ENCODE data around the gene GALNS. TPM values are rescaled to one million over a fixed set of nuclear protein-coding genes. Genes with fewer than 3 reads are reported as not detected.

GALNS gene
- total RNA-seq, 1 experiment from 2014 or later: 81.6 TPM

DNA sequence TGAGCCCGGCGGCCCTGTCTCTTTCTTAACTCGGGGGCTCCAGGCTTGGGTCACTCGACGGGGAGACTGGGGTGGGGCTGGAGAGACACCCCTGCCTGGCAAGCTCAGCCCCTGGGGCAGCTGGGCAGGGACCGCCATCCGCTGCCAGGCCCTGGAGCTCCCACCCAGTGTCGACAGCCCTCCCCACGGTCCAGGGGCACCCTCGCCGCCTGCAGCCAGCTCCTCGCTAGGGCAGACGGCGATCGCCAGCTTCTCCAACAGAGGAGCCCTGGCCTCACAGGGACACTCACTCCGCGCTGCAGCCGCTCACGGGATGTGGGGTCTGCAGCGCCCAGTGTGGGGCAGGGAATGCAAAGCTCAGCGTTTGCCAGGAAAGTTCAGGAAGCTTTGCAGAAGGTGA is 29.0 kb downstream of the GALNS start:
- no peaks in the 10 kb centered on the region for H3K9me3 ChIP-seq (ENCODE audit: control insufficient read depth, insufficient read depth, low read depth, low read length)
- no peak overlapping the region for H3K4me3 ChIP-seq (ENCODE audit: low read depth in 2 of 2, low read length in 2 of 2)
- no peaks in the 10 kb centered on the region for H3K4me1 ChIP-seq (ENCODE audit: control insufficient read depth, insufficient read depth, low read length)
- H3K27ac ChIP-seq (ENCODE audit: low read length): no peak overlapping the region
- no peaks in the 10 kb centered on the region for H3K27me3 ChIP-seq (ENCODE audit: control insufficient read depth, insufficient read depth, low read length)
- ChIA-PET POLR2A (no interaction called here), CTCF (no interaction called here)
- no peak for DNase-seq (ENCODE audit: low read depth, low spot score)
- BruUV-seq (replicated peaks): no TSS peak
- ATAC-seq: no peak
- no peaks in the 10 kb centered on the region for H3K36me3 ChIP-seq (ENCODE audit: control insufficient read depth, insufficient read depth, low read length)
- intact Hi-C loops (cut with micrococcal nuclease; ENCODE audit: unreplicated experiment) (no loop called here), in situ Hi-C loops (cut with HindIII; ENCODE audit: low pct_unique_long_range_greater_than_20kb, low sequenced_read_pairs) (no loop called here)
- no peak for TF ChIP-seq CTCF (IDR thresholded peaks at IDR 0.05)
- TF ChIP-seq TCF7L2 (IDR thresholded peaks at IDR 0.05; ENCODE audit: low read depth, low read length): no peak
- no peak for TF ChIP-seq POLR2AphosphoS5 (IDR thresholded peaks at IDR 0.05; ENCODE audit: low read depth, low read length)
- TF ChIP-seq SIN3A (IDR thresholded peaks at IDR 0.05; ENCODE audit: borderline replicate concordance, insufficient read depth, low read depth, low read length): no peak
- no peak for TF ChIP-seq REST (IDR thresholded peaks at IDR 0.05; ENCODE audit: insufficient read depth in 1 of 2, low read depth in 2 of 2, low read length in 1 of 2)

GRCh38 chr16:88826070-88826840 is 30.5 kb downstream of the GALNS start:
- H3K36me3 ChIP-seq (ENCODE audit: control insufficient read depth, insufficient read depth, low read length): no peaks in the 10 kb centered on the region
- H3K4me1 ChIP-seq (ENCODE audit: control insufficient read depth, insufficient read depth, low read length): no peaks in the 10 kb centered on the region
- no peaks in the 10 kb centered on the region for H3K9me3 ChIP-seq (ENCODE audit: control insufficient read depth, insufficient read depth, low read depth, low read length)
- DNase-seq (ENCODE audit: low read depth, low spot score): no peak
- in situ Hi-C loops (cut with HindIII; ENCODE audit: low pct_unique_long_range_greater_than_20kb, low sequenced_read_pairs) (no loop called here), intact Hi-C loops (cut with micrococcal nuclease; ENCODE audit: unreplicated experiment) (no loop called here)
- POLR2A ChIA-PET: no interaction called here
- no TSS peak for BruUV-seq (replicated peaks)
- H3K4me3 ChIP-seq (ENCODE audit: low read depth in 2 of 2, low read length in 2 of 2): no peak overlapping the region
- no peaks in the 10 kb centered on the region for H3K27me3 ChIP-seq (ENCODE audit: control insufficient read depth, insufficient read depth, low read length)
- TF ChIP-seq CTCF (IDR thresholded peaks at IDR 0.05) (no peak), POLR2AphosphoS5 (IDR thresholded peaks at IDR 0.05; ENCODE audit: low read depth, low read length) (no peak), REST (IDR thresholded peaks at IDR 0.05; ENCODE audit: insufficient read depth in 1 of 2, low read depth in 2 of 2, low read length in 1 of 2) (no peak), SIN3A (IDR thresholded peaks at IDR 0.05; ENCODE audit: borderline replicate concordance, insufficient read depth, low read depth, low read length) (no peak), TCF7L2 (IDR thresholded peaks at IDR 0.05; ENCODE audit: low read depth, low read length) (no peak)
- ATAC-seq: no peak
- no peak overlapping the region for H3K27ac ChIP-seq (ENCODE audit: low read length)
- CTCF ChIA-PET: no interaction called here

Measured in Panc1 (cell line).